HG03558 (cell line): ENCODE data around the gene RFX4.

Experiments used
- ATAC-seq: cut with Tn5 transposase; IDR thresholded peaks from one replicate; pipeline ENCODE4 v1.9.1; 2021; ENCODE audit warnings: moderate number of reproducible peaks; ENCODE audit not compliant: unreplicated experiment; ENCODE audit errors: extremely low read depth

The RFX4 gene

DNA sequence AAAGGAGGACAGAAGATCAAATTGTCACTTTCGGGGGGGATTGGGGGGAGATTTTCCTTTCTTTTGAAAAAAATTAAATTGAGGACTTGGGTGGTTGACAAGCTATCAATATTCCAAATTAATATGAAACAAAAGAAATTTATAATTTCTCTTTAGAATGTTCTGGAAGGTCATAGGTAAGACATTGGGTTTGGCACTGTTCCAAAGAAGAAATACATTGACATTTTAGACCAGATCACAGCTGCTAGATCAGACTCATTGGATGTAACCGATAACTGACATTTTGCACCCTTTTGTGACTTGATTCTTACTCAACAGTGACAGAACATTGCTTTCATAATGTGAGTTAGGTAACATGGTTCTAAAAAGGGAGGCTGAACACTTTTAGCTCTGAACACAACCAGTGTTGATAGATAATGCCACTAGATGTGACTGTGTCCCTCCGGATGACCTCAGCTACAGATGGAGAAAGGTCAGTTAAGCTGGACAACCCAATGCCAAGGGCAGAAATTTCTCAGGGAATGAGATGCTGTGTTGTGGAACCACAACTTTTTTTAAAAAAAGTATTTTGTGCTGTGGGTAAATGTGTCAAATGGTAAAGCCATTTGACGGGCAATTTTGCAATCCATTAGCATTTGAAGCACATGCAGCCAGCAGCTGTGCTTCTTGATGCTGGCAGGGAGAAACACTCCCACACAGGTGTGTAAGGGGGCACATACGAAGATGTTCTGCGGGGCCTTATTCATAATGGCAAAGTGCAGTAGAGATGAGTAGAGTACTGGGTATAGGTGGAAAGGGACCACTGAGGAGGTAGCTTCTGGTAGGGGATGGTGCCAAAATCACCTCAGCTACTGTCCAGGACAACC is 62.9 kb downstream of the RFX4 start:
- no peak for ATAC-seq

DNA sequence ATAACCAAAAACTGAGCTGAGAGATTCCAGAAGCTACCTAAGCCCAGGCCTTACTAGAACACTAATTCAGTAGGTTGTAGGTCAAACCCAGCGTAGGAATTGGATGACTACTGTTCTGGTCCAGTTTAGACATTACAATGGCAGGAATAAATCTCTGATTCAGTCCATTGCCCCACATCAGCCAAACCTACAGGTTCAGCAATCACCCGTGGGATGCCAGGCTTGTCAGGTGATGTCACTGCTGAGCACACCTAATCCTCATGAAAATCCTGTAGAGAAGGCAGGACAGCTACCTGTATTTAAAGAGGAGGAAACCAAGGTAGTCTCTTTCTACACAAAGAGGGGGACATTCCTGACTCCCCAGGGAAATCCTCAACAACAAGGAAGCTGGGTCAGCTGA is 63.7 kb downstream of the RFX4 start:
- ATAC-seq, result no peak

DNA sequence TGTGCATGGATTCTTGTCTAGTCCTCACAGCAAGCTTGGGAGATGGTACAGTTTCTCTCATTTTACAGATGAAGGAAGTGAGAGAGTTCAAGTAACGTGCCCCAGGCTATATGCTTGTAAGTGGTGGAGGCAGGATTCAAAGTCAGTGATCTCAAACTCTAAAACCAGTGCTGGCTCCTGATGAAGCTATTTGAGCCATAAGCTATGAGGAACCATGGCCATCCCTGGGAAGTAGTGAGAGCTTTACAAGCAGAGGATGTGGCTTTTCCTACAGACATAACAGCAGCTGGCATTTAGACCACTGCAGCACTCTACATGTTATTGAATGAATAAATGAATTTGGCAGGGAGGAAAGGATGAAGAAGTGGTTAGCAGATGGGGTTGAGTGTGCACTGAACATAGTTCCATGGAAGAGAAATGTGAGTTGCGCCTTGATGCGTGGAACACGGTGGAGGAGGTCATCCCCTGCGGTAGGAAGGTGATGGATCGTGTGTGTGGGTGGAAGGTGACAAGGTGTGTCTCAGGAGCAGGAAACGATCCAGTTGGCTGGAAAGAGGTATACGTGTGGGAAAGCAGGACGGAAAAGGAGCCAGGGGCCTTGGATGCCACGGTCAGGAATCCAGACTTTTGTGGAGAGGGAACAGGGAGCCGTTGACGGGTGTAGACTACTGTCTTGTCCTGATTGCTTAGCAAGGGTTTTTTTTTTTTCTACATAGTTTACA is 65.2 kb downstream of the RFX4 start:
- ATAC-seq, result no peak

DNA sequence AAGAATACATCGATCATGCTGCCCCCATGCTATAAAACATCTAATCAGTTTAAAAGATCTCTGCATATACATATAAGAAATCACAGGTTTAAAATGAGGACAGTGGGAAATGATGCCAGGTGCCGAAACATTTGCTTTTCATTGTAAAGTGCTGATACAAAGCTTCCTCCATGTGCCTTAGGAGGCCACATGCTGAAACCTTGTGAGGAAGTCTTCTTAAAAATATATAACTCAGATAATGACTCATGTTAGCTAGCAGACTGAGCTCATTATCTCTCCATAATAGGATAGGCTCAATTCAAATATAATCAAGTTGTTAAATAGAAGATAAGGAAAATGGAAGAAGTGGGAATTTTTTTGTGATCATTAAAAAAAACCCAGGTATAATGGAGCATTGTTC is 65.9 kb downstream of the RFX4 start:
- no peak for ATAC-seq

DNA sequence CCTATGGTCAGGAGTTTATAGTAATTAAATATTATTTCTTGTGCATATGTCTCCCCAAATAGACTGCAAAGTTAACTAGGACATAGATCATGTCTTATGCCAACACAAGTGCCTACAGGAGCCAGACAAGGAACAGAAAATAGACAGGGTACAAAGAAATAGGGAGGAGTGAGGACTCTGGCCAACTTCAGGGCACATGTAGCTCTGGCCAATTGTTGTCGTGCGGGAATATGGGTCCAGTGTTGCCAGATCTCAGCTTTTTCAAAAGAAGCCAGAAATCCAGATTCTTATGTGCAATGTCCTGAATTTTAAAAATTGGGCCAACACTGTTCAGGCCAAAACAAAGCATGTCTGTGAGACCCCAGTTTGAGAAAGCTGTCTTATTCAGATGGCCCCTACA is 68.7 kb downstream of the RFX4 start:
- no peak for ATAC-seq

DNA sequence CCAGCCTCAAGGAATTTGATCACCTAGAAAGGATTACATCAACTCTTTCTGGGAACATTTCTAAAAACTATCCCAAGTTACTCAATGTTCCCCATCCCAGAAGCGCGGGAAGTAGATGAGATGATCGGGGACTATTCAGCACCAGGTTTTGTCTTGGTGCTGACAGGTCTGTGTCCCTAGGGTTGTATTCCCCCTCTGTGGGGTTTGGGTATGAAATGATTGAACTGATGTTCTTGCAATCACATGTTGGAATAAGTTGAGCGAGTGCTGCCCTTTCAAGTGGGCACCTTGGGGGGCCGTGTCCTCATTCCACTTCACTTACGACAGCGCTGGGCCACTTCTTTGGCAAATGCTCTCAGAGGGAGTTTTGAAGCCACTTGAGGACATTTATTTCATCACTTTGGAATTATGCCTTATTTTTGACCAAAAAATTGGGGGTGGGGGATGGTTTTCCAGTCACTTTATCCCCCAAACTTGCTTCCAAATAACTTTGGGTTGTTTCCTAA is 69.8 kb downstream of the RFX4 start:
- ATAC-seq, result no peak

DNA sequence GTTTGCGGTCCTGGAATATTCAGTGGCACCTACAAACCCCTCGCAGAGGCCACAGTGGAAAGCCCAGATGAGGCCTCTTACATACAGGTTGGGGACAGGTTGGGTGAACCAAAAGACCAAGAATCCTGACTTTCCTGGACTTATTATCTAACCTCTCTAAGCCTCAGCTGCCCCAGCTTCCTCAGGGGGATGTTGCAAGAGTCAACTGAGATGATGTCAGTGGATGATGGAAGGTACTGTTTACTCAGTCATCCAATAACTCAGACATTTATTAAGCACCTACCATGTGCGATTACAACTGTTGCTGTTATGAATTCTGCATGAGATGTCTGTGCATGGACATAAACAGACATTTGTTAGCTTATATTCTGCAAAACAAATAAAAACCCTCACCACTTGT is 72.8 kb downstream of the RFX4 start:
- no peak for ATAC-seq

DNA sequence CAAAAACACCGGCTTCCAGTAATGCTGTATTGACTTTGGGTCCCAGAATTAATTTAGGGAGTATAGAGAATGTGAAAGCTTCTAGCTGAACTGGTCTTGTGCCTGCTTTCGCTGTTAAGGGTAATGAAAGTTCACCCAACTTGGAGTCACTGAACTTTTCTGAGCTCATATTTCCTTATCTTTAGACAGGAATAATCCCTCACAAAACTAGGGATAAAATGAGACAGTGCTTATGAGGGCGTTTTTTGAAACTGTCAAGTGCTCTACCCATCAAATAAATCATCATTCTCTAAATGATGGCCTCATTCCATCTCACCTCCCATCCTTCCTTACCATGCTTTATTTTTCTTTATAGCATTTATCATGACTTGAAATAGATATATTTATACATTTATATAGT is 74.7 kb downstream of the RFX4 start:
- no peak for ATAC-seq

DNA sequence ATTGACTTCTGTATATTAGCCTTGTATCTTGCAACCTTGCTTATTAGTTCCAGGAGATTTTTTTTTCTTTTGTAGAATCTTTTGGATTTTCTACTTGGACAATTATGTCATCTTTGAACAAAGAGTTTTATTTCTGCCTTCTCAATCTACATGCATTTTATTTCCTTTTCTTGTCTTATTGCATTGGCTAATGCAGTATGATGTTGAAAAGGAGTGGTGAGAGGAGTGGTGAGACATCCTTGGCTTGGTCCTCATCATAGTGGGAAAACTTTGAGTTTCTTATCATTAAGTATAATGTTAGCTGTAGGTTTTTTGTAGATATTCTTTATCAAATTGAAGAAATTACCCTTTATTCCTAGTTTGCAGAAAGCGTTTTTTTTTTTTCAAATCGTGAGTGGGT is 80.6 kb downstream of the RFX4 start:
- ATAC-seq, result no peak

DNA sequence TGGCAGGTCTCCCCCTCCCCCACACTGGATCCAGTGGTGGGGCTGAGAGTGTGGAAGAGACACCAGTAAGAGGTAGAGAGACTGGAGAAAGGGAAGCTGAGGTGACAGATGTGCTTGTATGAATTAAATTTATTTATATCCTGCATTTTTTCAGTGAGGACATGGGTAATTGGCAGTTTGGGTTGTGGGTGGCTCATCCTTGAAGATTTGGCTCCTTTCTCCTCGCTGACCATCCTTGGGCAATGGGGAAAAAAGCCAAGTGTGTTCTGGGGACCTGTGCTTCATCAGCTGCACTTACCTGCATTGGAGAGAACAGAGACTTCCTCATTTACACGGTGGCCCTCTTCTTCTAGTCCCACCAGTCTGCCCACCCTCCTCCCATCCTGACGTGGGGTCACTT is 86.4 kb downstream of the RFX4 start:
- ATAC-seq, result no peak

DNA sequence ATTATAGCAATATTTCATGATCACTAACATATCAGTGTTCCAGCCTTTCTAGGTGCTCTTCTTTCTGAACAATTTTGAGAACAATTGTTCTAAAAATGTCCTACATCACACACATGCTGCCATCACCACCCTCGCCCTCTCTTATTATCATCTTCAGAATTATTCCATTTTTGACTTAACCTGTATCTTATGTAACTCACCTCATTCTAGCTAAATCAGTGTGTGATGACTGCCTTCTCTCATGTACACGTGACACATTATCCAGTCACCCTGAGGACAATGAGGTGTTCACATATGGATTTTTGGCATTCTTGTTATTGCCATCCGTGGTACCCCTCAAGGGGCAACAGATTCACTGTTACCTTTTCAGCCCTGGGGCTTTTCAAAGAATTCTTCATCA is 87.3 kb downstream of the RFX4 start:
- ATAC-seq, result no peak

DNA sequence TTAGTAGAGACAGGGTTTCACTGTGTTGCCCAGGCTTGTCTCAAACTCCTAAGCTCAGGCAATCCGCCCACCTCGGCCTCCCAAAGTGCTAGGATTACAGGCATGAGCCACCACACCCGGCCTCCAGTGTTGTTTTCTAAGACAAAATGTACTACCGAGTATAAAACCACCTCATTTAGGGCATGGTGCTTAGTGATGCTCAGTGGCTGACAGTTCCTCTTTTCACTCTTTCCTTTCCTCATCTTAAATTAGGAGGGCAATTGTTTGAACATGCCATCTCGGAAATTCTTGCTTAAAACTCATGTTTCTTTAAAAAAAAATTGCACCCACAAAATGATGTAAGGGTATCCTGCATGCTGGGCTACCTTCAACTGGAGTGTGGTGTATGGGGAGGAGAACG is 89.0 kb downstream of the RFX4 start:
- no peak for ATAC-seq

DNA sequence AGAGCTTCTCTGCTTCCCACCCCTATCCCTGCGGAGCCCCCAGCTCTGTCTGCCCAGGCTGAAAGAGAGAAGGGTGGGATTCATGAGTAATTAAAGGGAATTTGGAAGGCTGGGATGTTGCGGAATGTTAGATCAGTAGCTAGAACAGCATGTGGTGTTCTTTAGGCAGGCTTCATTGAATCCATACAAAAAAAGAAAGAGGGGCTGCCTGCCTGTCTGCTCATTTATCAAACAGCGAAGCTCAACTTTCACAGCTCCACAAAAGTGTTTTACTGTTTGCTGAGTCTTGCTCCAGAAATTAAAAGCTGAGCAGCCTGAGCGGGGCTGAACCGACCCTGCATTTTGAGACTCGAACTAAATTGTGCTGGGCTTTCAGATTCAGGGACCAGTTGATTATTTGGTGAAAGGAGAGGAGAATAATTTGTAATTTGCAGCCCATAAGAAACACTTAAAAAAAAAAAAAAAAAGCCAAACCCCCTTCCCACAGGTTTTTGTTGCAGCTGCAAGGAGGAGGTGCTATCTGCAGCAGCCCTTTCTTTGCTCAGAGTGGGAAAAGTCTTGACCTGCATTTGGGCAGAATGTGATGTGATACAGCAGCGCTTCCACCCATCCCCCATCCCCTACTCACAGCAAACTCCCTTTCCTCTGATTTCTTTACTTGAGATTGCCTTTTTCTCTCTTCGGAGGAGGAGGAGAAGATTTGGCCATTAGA is 89.7 kb downstream of the RFX4 start:
- ATAC-seq, result no peak

DNA sequence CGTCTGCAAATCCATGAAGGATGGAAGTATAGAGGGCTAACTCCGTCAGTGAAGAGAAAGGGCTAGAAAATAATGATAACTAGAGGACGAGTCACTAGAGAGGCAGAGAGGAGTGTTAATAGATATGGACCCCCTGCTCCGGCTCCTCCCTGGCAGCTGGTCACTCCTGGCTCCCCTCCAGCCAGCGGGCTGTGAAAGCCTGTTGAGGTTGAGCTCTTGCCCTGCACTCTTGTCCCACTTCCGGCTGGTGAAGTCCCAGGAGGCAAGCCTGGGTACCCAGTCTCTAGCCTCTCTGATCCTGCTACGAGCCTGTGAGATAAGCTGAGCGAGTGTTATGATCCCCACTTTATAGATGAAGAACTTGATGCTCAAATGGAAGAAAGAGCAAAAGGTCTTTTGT is 90.3 kb downstream of the RFX4 start:
- no peak for ATAC-seq

DNA sequence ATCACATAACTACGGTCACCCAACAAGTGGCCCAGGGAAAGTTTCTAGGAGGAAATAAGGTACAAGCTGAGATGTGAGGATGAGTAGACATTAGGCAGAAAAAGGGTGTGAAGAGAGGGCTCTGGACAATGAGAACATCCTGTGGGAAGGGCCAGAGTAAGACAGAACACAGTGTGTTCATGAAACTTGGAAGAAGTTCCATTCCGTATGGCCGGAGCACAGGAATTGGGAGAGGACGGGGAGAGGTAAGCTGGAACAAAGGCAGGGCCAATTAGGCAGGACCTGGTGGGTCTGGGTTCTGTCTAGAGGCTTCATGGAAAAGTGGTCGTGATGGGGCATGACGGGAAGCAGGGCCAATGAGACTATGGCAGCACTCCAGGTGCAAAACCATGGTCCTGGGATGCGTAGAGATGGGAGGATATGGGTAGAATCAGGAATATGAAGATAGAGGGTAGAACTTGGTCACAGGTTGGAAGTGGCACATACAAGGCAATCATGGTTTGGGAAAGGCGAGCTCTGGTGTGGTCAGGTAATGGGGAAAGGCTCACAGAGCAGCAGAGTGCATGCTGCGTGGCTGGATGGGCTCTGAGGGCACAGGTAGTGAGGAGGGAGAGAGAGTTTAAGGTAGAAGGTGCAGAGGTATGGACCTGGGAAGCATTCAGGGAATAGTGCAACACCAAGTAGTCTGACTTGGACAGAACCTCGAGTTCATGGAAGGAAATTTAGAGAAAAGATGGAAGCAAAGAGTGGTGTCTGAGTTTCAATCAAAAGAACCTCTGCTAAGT is 93.0 kb downstream of the RFX4 start:
- ATAC-seq, result no peak

DNA sequence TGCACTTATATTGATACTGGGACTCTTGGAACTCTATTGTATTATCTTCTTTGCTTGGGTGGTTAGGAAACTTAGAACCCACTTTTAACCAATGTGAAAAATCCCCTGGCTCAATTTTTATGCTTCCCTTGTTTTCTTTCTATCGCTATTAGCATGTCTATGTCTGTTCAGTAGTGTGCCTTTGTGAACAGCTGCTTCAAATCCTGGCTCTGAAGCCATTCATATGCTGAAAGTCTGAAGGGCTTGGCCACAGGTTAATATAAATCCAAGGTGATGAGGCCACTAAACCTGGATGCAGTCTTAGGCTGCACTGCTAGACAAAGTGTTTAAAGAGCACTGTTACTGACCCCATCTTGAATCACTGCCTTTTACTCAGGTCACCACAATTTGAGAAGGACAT is 96.8 kb downstream of the RFX4 start:
- ATAC-seq, result no peak

DNA sequence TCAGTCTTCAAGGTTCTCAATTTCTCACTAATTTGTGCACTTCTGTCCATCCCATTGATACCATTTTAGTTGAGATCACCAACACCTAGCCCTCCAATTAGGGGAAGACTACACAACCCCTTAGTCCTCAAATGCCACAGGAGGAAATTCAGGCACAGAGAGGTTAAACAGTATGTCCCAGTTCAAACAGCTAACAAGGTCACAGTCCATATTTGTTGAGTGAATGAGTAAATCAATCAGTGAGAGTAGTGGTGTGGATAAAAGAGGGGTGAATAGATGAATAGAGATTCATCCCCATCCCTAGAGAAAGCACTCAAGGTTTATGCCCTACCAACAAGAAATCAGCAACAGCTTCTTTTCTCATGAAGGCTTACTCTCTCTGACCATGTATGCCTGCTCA is 97.5 kb downstream of the RFX4 start:
- ATAC-seq, result no peak

DNA sequence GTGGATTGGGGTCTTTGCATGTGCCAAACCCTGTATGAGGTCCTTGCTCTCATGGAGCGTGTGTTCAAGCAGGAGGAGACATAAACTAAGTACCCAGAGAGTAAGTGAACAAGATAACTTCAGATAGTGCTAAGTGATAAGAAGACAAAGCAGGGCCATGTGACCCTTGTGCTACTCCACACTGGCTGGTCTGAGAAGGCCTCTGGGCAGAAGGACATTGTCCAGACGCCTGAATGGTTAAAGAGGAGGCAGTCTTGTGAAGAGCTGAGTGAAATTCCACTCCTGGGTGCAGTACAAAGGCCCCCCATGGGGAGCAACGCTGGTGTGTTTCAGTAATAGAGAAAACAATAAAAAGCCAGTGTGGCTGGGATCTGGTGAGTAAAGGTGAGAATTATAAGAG is 98.4 kb downstream of the RFX4 start:
- no peak for ATAC-seq

DNA sequence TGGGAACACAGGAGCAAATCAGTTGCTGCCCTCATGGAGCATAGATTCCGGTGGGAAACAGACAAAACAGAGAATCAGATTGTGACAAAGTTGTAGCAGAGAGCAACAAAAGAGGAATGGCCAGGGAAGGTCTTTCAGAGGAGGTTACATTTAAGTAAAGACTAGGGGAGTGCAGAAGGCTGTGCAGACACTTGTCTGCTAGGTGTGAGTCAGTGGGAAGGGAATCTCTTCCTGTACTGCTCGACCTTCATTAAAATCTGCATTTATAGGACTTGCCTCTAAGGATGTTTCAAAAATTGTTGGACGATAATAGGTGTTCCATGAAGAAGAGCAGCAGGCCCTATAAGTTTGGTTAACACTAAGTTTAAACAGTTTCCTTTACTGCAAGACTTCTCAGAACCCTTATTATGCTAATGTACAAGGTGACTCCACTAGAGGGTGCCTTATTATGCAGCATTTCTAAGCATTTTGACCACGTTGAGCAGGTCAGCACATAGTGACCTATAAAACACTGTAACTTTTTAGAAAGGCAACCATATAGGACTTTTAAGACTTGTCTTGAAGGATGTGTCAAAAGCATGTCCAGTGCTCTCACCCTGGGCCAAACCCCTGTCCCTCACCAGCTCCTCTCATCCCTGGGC is 99.9 kb downstream of the RFX4 start:
- ATAC-seq, result no peak

DNA sequence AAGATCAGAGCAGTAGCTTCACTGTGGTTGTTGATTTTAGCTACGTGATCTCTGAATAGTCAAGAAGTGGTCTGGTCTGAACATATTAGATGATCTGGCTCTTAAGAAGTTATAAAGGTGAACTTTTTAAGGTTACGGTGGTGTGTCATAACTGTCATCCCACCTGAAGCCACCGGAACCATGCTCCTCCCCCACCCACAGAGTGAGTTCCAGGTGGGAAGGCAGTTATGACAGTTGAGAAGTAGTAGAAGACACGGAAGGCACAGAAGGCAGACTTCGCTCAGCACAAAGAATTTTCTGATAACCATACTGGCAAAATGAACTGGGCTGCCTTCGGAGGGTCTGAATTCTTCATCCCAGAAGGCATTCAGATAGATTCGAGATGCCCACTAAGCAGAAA is 101.7 kb downstream of the RFX4 start:
- no peak for ATAC-seq
